Activated naive CD4-positive, alpha-beta T cell treated with anti-CD3 and anti-CD28 coated beads for 36 hours (primary cell): ENCODE measurements around the gene GUCY1A2. TPM values are rescaled to one million over a fixed set of nuclear protein-coding genes. Genes with fewer than 3 reads are reported as not detected.

Source experiments
- CTCF ChIA-PET: fragments of 350-600 bp; sonication (Branson Sonifier 250); formaldehyde crosslinking; loops from one replicate; lab custom pipeline; 2021; ENCODE audit warnings: antibody characterized with exemption; lab: Charles Lee
- DNase-seq: peaks from one replicate; pipeline ENCODE4 v3.0.0-alpha.2; 2020
- H3K27ac Mint-ChIP-seq: one replicate; pipeline ENCODE4 v1.8.0; 2021; ENCODE audit warnings: mild to moderate bottlenecking, mixed read lengths
- H3K27me3 Mint-ChIP-seq: one replicate; pipeline ENCODE4 v1.8.0; 2021; ENCODE audit warnings: low read depth, mixed read lengths
- H3K36me3 Mint-ChIP-seq: one replicate; pipeline ENCODE4 v1.8.0; 2021; ENCODE audit warnings: low read depth, mixed read lengths
- H3K4me1 Mint-ChIP-seq: one replicate; pipeline ENCODE4 v1.8.0; 2021; ENCODE audit warnings: low read depth, mixed read lengths
- H3K4me3 Mint-ChIP-seq: one replicate; pipeline ENCODE4 v1.8.0; 2021; ENCODE audit warnings: mild to moderate bottlenecking, moderate library complexity, mixed read lengths
- H3K9me3 Mint-ChIP-seq: one replicate; pipeline ENCODE4 v1.8.0; 2021; ENCODE audit warnings: mixed read lengths
- intact Hi-C: fragments of 100-400 bp; cut with micrococcal nuclease; formaldehyde crosslinking; loops from one replicate; pipeline ENCODE4 v1.15.1; 2023
- total RNA-seq, 2 experiments: library from RNA; stranded (reverse); gene quantifications; one replicate each; pipeline ENCODE4 v1.2.3, GENCODE V29; 2021

GUCY1A2 gene
- total RNA-seq, 2 experiments from 2014 or later = not detected

- DNase-seq = no peak
- Mint-ChIP-seq H3K4me1 (no peaks in the 10 kb centered on the region), H3K4me3 (no peak overlapping the region), H3K27me3 (no peaks in the 10 kb centered on the region), H3K27ac (no peak overlapping the region), H3K36me3 (no peaks in the 10 kb centered on the region), H3K9me3 (peaks cover under 1% of the 10 kb centered on the region)
- CTCF ChIA-PET = no interaction called here
- intact Hi-C loops = no loop called here
Observed at GRCh38 chr11:106632283-106632682, 386.0 kb downstream of the GUCY1A2 start.

GRCh38 chr11:106627694-106628093 lies 390.6 kb downstream of the GUCY1A2 start:
- intact Hi-C loops = no loop called here
- Mint-ChIP-seq H3K9me3 (no peaks in the 10 kb centered on the region), H3K4me3 (no peak overlapping the region), H3K36me3 (no peaks in the 10 kb centered on the region), H3K4me1 (no peaks in the 10 kb centered on the region), H3K27me3 (no peaks in the 10 kb centered on the region), H3K27ac (no peak overlapping the region)
- DNase-seq = no peak
- CTCF ChIA-PET = no interaction called here

GRCh38 chr11:106625566-106625965 lies 392.7 kb downstream of the GUCY1A2 start:
- intact Hi-C loops = no loop called here

DNA sequence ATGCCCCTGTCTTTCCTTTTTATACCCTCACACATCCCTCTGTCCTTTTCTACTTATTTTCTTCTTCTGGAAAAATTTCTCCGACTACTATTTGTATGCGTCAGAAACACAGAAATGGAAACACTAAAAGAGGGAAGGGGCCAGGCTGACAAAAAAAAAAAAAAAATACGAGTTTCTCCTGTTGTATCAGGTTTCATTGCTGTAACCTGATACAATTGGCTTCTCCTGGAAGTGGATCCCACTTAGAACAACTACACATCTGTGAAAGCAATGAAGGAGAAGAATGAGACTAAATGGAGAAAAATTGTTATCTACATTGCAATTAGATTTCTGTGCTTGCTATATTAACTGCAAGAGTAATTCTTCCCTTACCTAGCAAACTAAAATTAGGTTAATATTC lies 393.9 kb downstream of the GUCY1A2 start:
- intact Hi-C loops = no loop called here
- Mint-ChIP-seq H3K9me3 (no peaks in the 10 kb centered on the region), H3K4me3 (no peak overlapping the region), H3K27ac (no peak overlapping the region), H3K36me3 (no peaks in the 10 kb centered on the region), H3K4me1 (no peaks in the 10 kb centered on the region), H3K27me3 (no peaks in the 10 kb centered on the region)
- CTCF ChIA-PET = no interaction called here
- no peak for DNase-seq

More at GRCh38 chr11:106625566-106625965, 392.7 kb downstream of the GUCY1A2 start:
- DNase-seq = no peak
- CTCF ChIA-PET = no interaction called here
- Mint-ChIP-seq H3K4me3 (no peak overlapping the region), H3K36me3 (no peaks in the 10 kb centered on the region), H3K27me3 (no peaks in the 10 kb centered on the region), H3K27ac (no peak overlapping the region), H3K4me1 (no peaks in the 10 kb centered on the region), H3K9me3 (no peaks in the 10 kb centered on the region)
